Neuronal stem cell (in vitro differentiated cells): ENCODE results near the gene CCN2.
"Not testable (repeated sequence)": the region's sequence is repeated elsewhere in the genome, so short reads cannot be mapped to it uniquely, and the experiment has no call there.

Source experiments
- DNase-seq: peaks from one replicate; pipeline ENCODE4 v3.0.0-alpha.2; 2013; ENCODE audit warnings: low spot score
- H2AFZ ChIP-seq: one replicate; pipeline ENCODE4 v1.6.1; 2013; ENCODE audit warnings: mild to moderate bottlenecking, low read length, inconsistent platforms
- H2AK5ac ChIP-seq: 2 replicates; pipeline ENCODE4 v1.6.1; 2013; ENCODE audit warnings: low read depth, mild to moderate bottlenecking, inconsistent platforms, low read length, moderate library complexity, mixed read lengths
- H2BK120ac ChIP-seq: 2 replicates; pipeline ENCODE4 v1.6.1; 2013; ENCODE audit warnings: low read depth, mild to moderate bottlenecking, inconsistent platforms, low read length, moderate library complexity, mixed read lengths
- H2BK12ac ChIP-seq: one replicate; pipeline ENCODE4 v1.6.1; 2013; ENCODE audit warnings: low read length, inconsistent platforms
- H2BK15ac ChIP-seq: 2 replicates; pipeline ENCODE4 v1.6.1; 2013; ENCODE audit warnings: mild to moderate bottlenecking, low read length, inconsistent platforms, mixed read lengths
- H2BK5ac ChIP-seq: one replicate; pipeline ENCODE4 v1.6.1; 2013; ENCODE audit warnings: inconsistent platforms, mild to moderate bottlenecking, low read length, moderate library complexity
- H3K14ac ChIP-seq: one replicate; pipeline ENCODE4 v1.6.1; 2013; ENCODE audit warnings: low read length, inconsistent platforms
- H3K18ac ChIP-seq: 2 replicates; pipeline ENCODE4 v1.6.1; 2013; ENCODE audit warnings: low read length, inconsistent platforms
- H3K23ac ChIP-seq: 2 replicates; pipeline ENCODE4 v1.6.1; 2013; ENCODE audit warnings: low read depth, mild to moderate bottlenecking, mixed read lengths, low read length, inconsistent platforms; ENCODE audit not compliant: poor library complexity
- H3K27ac ChIP-seq: replicated peaks from 3 replicates; pipeline ENCODE4 v1.5.1; 2013; ENCODE audit warnings: low read length, inconsistent platforms
- H3K27me3 ChIP-seq, 3 experiments: 2 replicates each; pipeline ENCODE4 v1.6.1; 2013; ENCODE audit warnings: low read length in 3 of 3, mild to moderate bottlenecking in 2 of 3, inconsistent platforms in 1 of 3, low read depth in 1 of 3, mixed read lengths in 1 of 3, moderate library complexity in 1 of 3; ENCODE audit not compliant: control insufficient read depth in 3 of 3, insufficient read depth in 3 of 3
- H3K36me3 ChIP-seq, 2 donors: replicated peaks in 1 of 2; 2 replicates each; pipeline ENCODE4 v1.6.1; 2013; ENCODE audit warnings: low read length in 2 of 2; ENCODE audit not compliant: control insufficient read depth in 2 of 2, insufficient read depth in 2 of 2
- H3K4ac ChIP-seq: 2 replicates; pipeline ENCODE4 v1.6.1; 2013; ENCODE audit warnings: inconsistent platforms, mild to moderate bottlenecking, low read length, moderate library complexity
- H3K4me1 ChIP-seq, 2 donors: 1 replicate in 1 of 2; 2 replicates in 1 of 2; pipeline ENCODE4 v1.6.1; 2013; ENCODE audit warnings: low read length in 2 of 2, low read depth in 1 of 2; ENCODE audit not compliant: control insufficient read depth in 2 of 2, insufficient read depth in 1 of 2
- H3K4me2 ChIP-seq: one replicate; pipeline ENCODE4 v1.6.1; 2013; ENCODE audit warnings: mild to moderate bottlenecking, low read length, inconsistent platforms; ENCODE audit not compliant: insufficient read depth, poor library complexity, severe bottlenecking
- H3K4me3 ChIP-seq, 2 donors: 2 replicates each; pipeline ENCODE4 v1.5.1; 2013; ENCODE audit warnings: low read length in 2 of 2, mild to moderate bottlenecking in 2 of 2, inconsistent platforms in 1 of 2, moderate library complexity in 1 of 2
- H3K79me1 ChIP-seq: one replicate; pipeline ENCODE4 v1.6.1; 2013; ENCODE audit warnings: low read depth, mild to moderate bottlenecking, inconsistent platforms, low read length, moderate library complexity
- H3K9ac ChIP-seq: one replicate; pipeline ENCODE4 v1.6.1; 2013; ENCODE audit warnings: mild to moderate bottlenecking, low read depth, low read length, inconsistent platforms; ENCODE audit not compliant: poor library complexity
- H3K9me3 ChIP-seq, 2 donors: replicated peaks in 1 of 2; 2 replicates each; pipeline versions ENCODE3 to v1.6.1; 2013; ENCODE audit warnings: low read length in 2 of 2, mild to moderate bottlenecking in 2 of 2, inconsistent platforms in 1 of 2, low read depth in 1 of 2, mixed read lengths in 1 of 2, moderate library complexity in 1 of 2; ENCODE audit not compliant: control insufficient read depth in 2 of 2, insufficient read depth in 1 of 2
- H4K8ac ChIP-seq: one replicate; pipeline ENCODE4 v1.6.1; 2013; ENCODE audit warnings: low read depth, mild to moderate bottlenecking, inconsistent platforms, low read length, moderate library complexity
- H4K91ac ChIP-seq: one replicate; pipeline ENCODE4 v1.6.1; 2013; ENCODE audit warnings: low read length, low read depth, mild to moderate bottlenecking, inconsistent platforms; ENCODE audit not compliant: poor library complexity
- WGBS, 2 donors: extraction: QIAGEN DNeasy Blood & Tissue Kit; methylation state at CpG; one replicate each; pipeline ENCODE4 v1.1.7; 2013; ENCODE audit warnings: missing lambda C conversion rate in 2 of 2, mixed read lengths in 1 of 2; ENCODE audit not compliant: insufficient read length in 2 of 2, insufficient replicate concordance in 1 of 2; ENCODE audit errors: extremely low coverage in 2 of 2; 5-methylcytosine and 5-hydroxymethylcytosine counted together

The CCN2 gene

GRCh38 chr6:131908787-131909186, 42.4 kb downstream of the CCN2 start:
- H2BK15ac ChIP-seq, H3K9ac ChIP-seq, H3K4me2 ChIP-seq, H2AK5ac ChIP-seq, DNase-seq, H3K79me1 ChIP-seq, H2AFZ ChIP-seq, H2BK120ac ChIP-seq, H2BK12ac ChIP-seq, H3K23ac ChIP-seq, H3K4me1 ChIP-seq, H3K9me3 ChIP-seq, H4K8ac ChIP-seq, H4K91ac ChIP-seq, H3K18ac ChIP-seq, H3K14ac ChIP-seq, H2BK5ac ChIP-seq, H3K27me3 ChIP-seq, H3K4ac ChIP-seq, H3K4me3 ChIP-seq, H3K27ac ChIP-seq, H3K36me3 ChIP-seq: not testable (repeated sequence)
- no CpG with 5 or more reads among the region's 3 CpGs for WGBS, 2 donors

- H3K4ac ChIP-seq, H2BK120ac ChIP-seq, H3K4me2 ChIP-seq, H3K27me3 ChIP-seq, DNase-seq, H2AK5ac ChIP-seq, H2BK15ac ChIP-seq, H4K8ac ChIP-seq, H3K27ac ChIP-seq, H3K79me1 ChIP-seq, H3K9me3 ChIP-seq, H3K4me3 ChIP-seq, H4K91ac ChIP-seq, H2BK5ac ChIP-seq, H3K18ac ChIP-seq, H3K23ac ChIP-seq, H3K4me1 ChIP-seq, H3K9ac ChIP-seq, H3K14ac ChIP-seq, H3K36me3 ChIP-seq, H2BK12ac ChIP-seq, H2AFZ ChIP-seq: not testable (repeated sequence)
- WGBS, 2 donors, result 100% methylated on average over 1 of the region's 12 CpGs; no CpG with 5 or more reads in 1 of the 2 donors
Measured at GRCh38 chr6:131903734-131904133, 47.4 kb downstream of the CCN2 start.

GRCh38 chr6:131901326-131901873, 49.8 kb downstream of the CCN2 start:
- not testable (repeated sequence) for H3K4me2 ChIP-seq, H3K27ac ChIP-seq, H3K14ac ChIP-seq, H3K4ac ChIP-seq, H2BK5ac ChIP-seq, H3K4me1 ChIP-seq, H3K9ac ChIP-seq, H3K9me3 ChIP-seq, H4K8ac ChIP-seq, H3K27me3 ChIP-seq, H3K18ac ChIP-seq, H3K23ac ChIP-seq, DNase-seq, H3K79me1 ChIP-seq, H2AFZ ChIP-seq, H2BK15ac ChIP-seq, H3K36me3 ChIP-seq, H2AK5ac ChIP-seq, H2BK12ac ChIP-seq, H4K91ac ChIP-seq, H2BK120ac ChIP-seq, H3K4me3 ChIP-seq
- no CpG with 5 or more reads among the region's 5 CpGs for WGBS, 2 donors

GRCh38 chr6:131900231-131900630, 50.9 kb downstream of the CCN2 start:
- no peak overlapping the region for H3K14ac ChIP-seq
- H3K36me3 ChIP-seq, result no peaks in the 10 kb centered on the region
- H3K18ac ChIP-seq, result no peak overlapping the region
- no peak overlapping the region for H3K4me3 ChIP-seq
- peaks cover 0 to 3% (median 0%) of the 10 kb centered on the region in 3 experiments for H3K27me3 ChIP-seq
- H2BK5ac ChIP-seq, result no peak overlapping the region
- H2BK120ac ChIP-seq, result no peak overlapping the region
- H3K4me1 ChIP-seq, result no peaks in the 10 kb centered on the region
- no peak overlapping the region for H3K27ac ChIP-seq
- H3K4ac ChIP-seq, result no peak overlapping the region
- H4K8ac ChIP-seq, result no peak overlapping the region
- DNase-seq, result no peak
- H3K4me2 ChIP-seq, result no peak overlapping the region
- peaks cover 5 to 8% of the 10 kb centered on the region in 2 donors for H3K9me3 ChIP-seq
- H3K23ac ChIP-seq, result no peak overlapping the region
- H3K9ac ChIP-seq, result no peak overlapping the region
- no peak overlapping the region for H2BK12ac ChIP-seq
- no peak overlapping the region for H2BK15ac ChIP-seq
- H4K91ac ChIP-seq, result no peak overlapping the region
- H2AK5ac ChIP-seq, result no peak overlapping the region
- no peak overlapping the region for H2AFZ ChIP-seq
- no peaks in the 10 kb centered on the region for H3K79me1 ChIP-seq
